Prostate gland (tissue), 2 donors: ENCODE results near the gene MGAM2.

Source experiments
- CTCF ChIP-seq, 4 experiments: fragments of 200-600 bp in 2 of 4; fragments of 450-650 bp in 2 of 4; sonication (generic) in 2 of 4; IDR thresholded peaks; 1 replicate in 3 of 4; 2 replicates in 1 of 4; pipeline ENCODE4 v1.5.1; 2016 to 2019; ENCODE audit warnings: antibody characterized with exemption in 4 of 4, mild to moderate bottlenecking in 2 of 4, moderate library complexity in 2 of 4
- POLR2A ChIP-seq: fragments of 450-650 bp; IDR thresholded peaks from one replicate; pipeline ENCODE4 v1.6.1; 2016; ENCODE audit warnings: antibody characterized with exemption, mild to moderate bottlenecking

DNA sequence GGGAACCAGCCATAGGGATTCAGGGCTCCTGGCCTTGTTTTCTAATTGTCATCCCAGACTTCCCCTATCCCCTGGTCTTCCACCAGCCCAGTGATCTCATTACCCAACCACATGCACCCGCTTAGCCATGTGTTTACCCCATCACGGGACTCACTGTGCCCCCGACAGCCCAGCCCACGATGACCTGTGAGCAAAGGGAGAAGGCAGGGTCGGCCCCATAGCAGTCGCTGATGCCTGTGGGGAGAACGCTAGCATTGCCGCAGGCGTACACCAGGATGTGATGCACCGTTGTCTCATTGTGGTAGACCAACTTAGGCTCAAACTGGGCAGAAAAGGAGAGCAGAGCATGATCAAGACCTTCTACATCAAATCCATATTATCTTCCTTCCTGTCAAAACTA, 132.3 kb downstream of the MGAM2 start:
- no peak for TF ChIP-seq CTCF (IDR thresholded peaks at IDR 0.05)
- no peak for TF ChIP-seq POLR2A
